ENCODE measurements around the gene RHBDF2. TPM values are rescaled to one million over a fixed set of nuclear protein-coding genes. Genes with fewer than 3 reads are reported as not detected.

RHBDF2 gene
- total RNA-seq, 2 experiments from 2014 or later, result 33.2 to 33.8 TPM

- Mint-ChIP-seq H3K9me3 (no peaks in the 10 kb centered on the region), H3K4me3 (no peak overlapping the region), H3K27me3 (no peaks in the 10 kb centered on the region), H3K36me3 (ENCODE audit: low read depth) (no peaks in the 10 kb centered on the region), H3K27ac (no peak overlapping the region), H3K4me1 (peaks cover 4% of the 10 kb centered on the region)
- CTCF ChIA-PET, result interaction anchor here (0.9 to 1.4 kb wide), 2 partner anchors 24 to 37 kb away, joined by 3 to 9 read pairs; no protein-coding TSS in a partner anchor
- POLR2A ChIA-PET, result no interaction called here
- no peak for DNase-seq
Measured at GRCh38 chr17:76422406-76422805, 78.8 kb downstream of the RHBDF2 start.

GRCh38 chr17:76421044-76421407 is 80.2 kb downstream of the RHBDF2 start:
- ChIA-PET POLR2A (no interaction called here), CTCF (interaction anchor here (2.9 kb wide), 1 partner anchor 11 kb away, joined by 13 read pairs; no protein-coding TSS in a partner anchor)
- H3K9me3 Mint-ChIP-seq, result no peaks in the 10 kb centered on the region
- DNase-seq, result no peak
- no peak overlapping the region for H3K4me3 Mint-ChIP-seq
- no peaks in the 10 kb centered on the region for H3K27me3 Mint-ChIP-seq
- H3K27ac Mint-ChIP-seq, result no peak overlapping the region
- H3K4me1 Mint-ChIP-seq, result peaks cover 4% of the 10 kb centered on the region
- H3K36me3 Mint-ChIP-seq (ENCODE audit: low read depth), result no peaks in the 10 kb centered on the region

Other genes starting within 250 kb of the RHBDF2 start
- 100 to 1,000 TPM; 524 to 546 TPM for gene UBALD2, start 236.1 kb downstream of the RHBDF2 start, total RNA-seq
- 1 to 10 TPM; 1.4 to 1.9 TPM for gene QRICH2, start 193.1 kb downstream of the RHBDF2 start, total RNA-seq
- 10 to 100 TPM; 59.9 to 66.7 TPM for gene PRPSAP1, start 147.5 kb downstream of the RHBDF2 start, total RNA-seq
- 1 to 10 TPM; 2.8 to 3.4 TPM for gene SPHK1, start 116.8 kb downstream of the RHBDF2 start, total RNA-seq
- gene UBE2O, start 48.3 kb downstream of the RHBDF2 start, total RNA-seq, result 10 to 100 TPM; 26.5 to 28.9 TPM
- gene AANAT, start 33.8 kb downstream of the RHBDF2 start, total RNA-seq, result not detected
- not detected for gene CYGB, start 36.3 kb upstream of the RHBDF2 start, total RNA-seq
- not detected for gene PRCD, start 38.6 kb upstream of the RHBDF2 start, total RNA-seq
- under 1 TPM; 0.25 to 0.65 TPM for gene ST6GALNAC2, start 84.4 kb upstream of the RHBDF2 start, total RNA-seq
- 1 to 10 TPM; 3.1 to 4.0 TPM for gene ST6GALNAC1, start 142.3 kb upstream of the RHBDF2 start, total RNA-seq
- 1 to 10 TPM; 7.5 to 8.5 TPM for gene MXRA7, start 209.5 kb upstream of the RHBDF2 start, total RNA-seq
- 10 to 100 TPM; 66.8 to 68.0 TPM for gene JMJD6, start 225.2 kb upstream of the RHBDF2 start, total RNA-seq
- gene METTL23, start 225.4 kb upstream of the RHBDF2 start, total RNA-seq, result 10 to 100 TPM; 43.0 to 48.0 TPM
- gene SRSF2, start 235.9 kb upstream of the RHBDF2 start, total RNA-seq, result 100 to 1,000 TPM; 316 to 325 TPM
- 10 to 100 TPM; 24.5 to 28.2 TPM for gene MFSD11, start 236.7 kb upstream of the RHBDF2 start, total RNA-seq